Measurements from ENCODE around the gene URB1.
A peak's percentile ranks its signal among the peaks of the same experiment; 100 is the strongest.
"Not testable (repeated sequence)": the region's sequence is repeated elsewhere in the genome, so short reads cannot be mapped to it uniquely, and the experiment has no call there.

URB1 gene

GRCh38 chr21:32411350-32412161 lies 18.7 kb upstream of the URB1 start:
- peak; percentile 38 for DNase-seq

- no peak for DNase-seq
Measured at GRCh38 chr21:32410916-32411315, 18.1 kb upstream of the URB1 start.

- DNase-seq = no peak
Measured at GRCh38 chr21:32410291-32410690, 17.5 kb upstream of the URB1 start.

- DNase-seq = no peak
Measured at GRCh38 chr21:32406405-32406804, 13.6 kb upstream of the URB1 start.

- peak; percentile 37 for DNase-seq
Measured at GRCh38 chr21:32403201-32403777, 10.5 kb upstream of the URB1 start.

- no peak for DNase-seq
Measured at GRCh38 chr21:32393677-32394001, 827 bp upstream of the URB1 start.

- DNase-seq = no peak
Measured at GRCh38 chr21:32392299-32392879, 423 bp downstream of the URB1 start.

- no peak for DNase-seq
Measured at GRCh38 chr21:32391755-32392154, 1.1 kb downstream of the URB1 start.

- DNase-seq = not testable (repeated sequence)
Measured at GRCh38 chr21:32390537-32391224, 2.1 kb downstream of the URB1 start.

- no peak for DNase-seq
Measured at GRCh38 chr21:32389337-32390015, 3.3 kb downstream of the URB1 start.

- no peak for DNase-seq
Measured at GRCh38 chr21:32388306-32388705, 4.5 kb downstream of the URB1 start.

GRCh38 chr21:32387151-32387550 lies 5.7 kb downstream of the URB1 start:
- no peak for DNase-seq

- no peak for DNase-seq
Measured at GRCh38 chr21:32386195-32386870, 6.5 kb downstream of the URB1 start.

- DNase-seq = no peak
Measured at GRCh38 chr21:32383812-32384211, 9.0 kb downstream of the URB1 start.

GRCh38 chr21:32382108-32382644 lies 10.6 kb downstream of the URB1 start:
- DNase-seq = no peak

- DNase-seq = no peak
Measured at GRCh38 chr21:32381571-32381970, 11.2 kb downstream of the URB1 start.

- DNase-seq = no peak
Measured at GRCh38 chr21:32380940-32381339, 11.9 kb downstream of the URB1 start.

- no peak for DNase-seq
Measured at GRCh38 chr21:32378956-32379355, 13.9 kb downstream of the URB1 start.

GRCh38 chr21:32377991-32378390 lies 14.8 kb downstream of the URB1 start:
- DNase-seq = no peak

GRCh38 chr21:32377506-32377905 lies 15.3 kb downstream of the URB1 start:
- no peak for DNase-seq

GRCh38 chr21:32372755-32373154 lies 20.1 kb downstream of the URB1 start:
- DNase-seq = peak; percentile 42

GRCh38 chr21:32371913-32372314 lies 20.9 kb downstream of the URB1 start:
- no peak for DNase-seq

Data from NCI-H2171 treated with DMSO at 0.1 percent for 48 hours (cell line).